MM.1S (cell line): ENCODE data around the gene PRKCB.

Source experiments
- DNase-seq: peaks from one replicate; pipeline ENCODE4 v3.0.0-alpha.2; 2015
- H2AFZ ChIP-seq: fragments of 300-600 bp; sonication (generic); 2 replicates; pipeline ENCODE4 v1.6.0; 2016; ENCODE audit warnings: antibody characterized with exemption, low read length
- H3F3A ChIP-seq: fragments of 300-600 bp; sonication (generic); 2 replicates; pipeline ENCODE4 v1.6.1; 2016; ENCODE audit warnings: mild to moderate bottlenecking, antibody characterized with exemption, low read length, moderate library complexity, mixed read lengths; ENCODE audit not compliant: insufficient read depth
- H3K27ac ChIP-seq: fragments of 300-600 bp; sonication (generic); 2 replicates; pipeline ENCODE4 v1.5.1; 2016; ENCODE audit warnings: mild to moderate bottlenecking, low read length
- H3K27me3 ChIP-seq: fragments of 300-600 bp; sonication (generic); replicated peaks from 2 replicates; pipeline ENCODE4 v1.6.0; 2016; ENCODE audit warnings: low read length; ENCODE audit not compliant: insufficient read depth
- H3K36me3 ChIP-seq: fragments of 300-600 bp; sonication (generic); replicated peaks from 2 replicates; pipeline ENCODE4 v1.6.1; 2016; ENCODE audit warnings: mild to moderate bottlenecking, low read length, mixed read lengths; ENCODE audit not compliant: insufficient read depth
- H3K4me1 ChIP-seq: fragments of 300-600 bp; sonication (generic); 2 replicates; pipeline ENCODE4 v1.6.1; 2016; ENCODE audit warnings: low read length, mixed read lengths
- H3K4me2 ChIP-seq: fragments of 300-600 bp; sonication (generic); 2 replicates; pipeline ENCODE4 v1.6.0; 2016; ENCODE audit warnings: low read depth, low read length
- H3K4me3 ChIP-seq: fragments of 300-600 bp; sonication (generic); 2 replicates; pipeline ENCODE4 v1.5.1; 2016; ENCODE audit warnings: low read length, mixed read lengths
- H3K79me2 ChIP-seq: fragments of 300-600 bp; sonication (generic); 2 replicates; pipeline ENCODE4 v1.6.1; 2016; ENCODE audit warnings: mixed run types, low read length, mixed read lengths
- H3K9ac ChIP-seq: fragments of 300-600 bp; sonication (generic); 2 replicates; pipeline ENCODE4 v1.6.1; 2016; ENCODE audit warnings: low read length, mixed read lengths
- H3K9me2 ChIP-seq: fragments of 300-600 bp; sonication (generic); replicated peaks from 2 replicates; pipeline ENCODE4 v1.6.1; 2016; ENCODE audit warnings: mild to moderate bottlenecking, low read length, mixed read lengths; ENCODE audit not compliant: insufficient read depth
- H3K9me3 ChIP-seq: fragments of 300-600 bp; sonication (generic); replicated peaks from 2 replicates; pipeline ENCODE4 v1.6.1; 2016; ENCODE audit warnings: mild to moderate bottlenecking, low read length, mixed read lengths; ENCODE audit not compliant: insufficient read depth
- H4K20me1 ChIP-seq: fragments of 300-600 bp; sonication (generic); 2 replicates; pipeline ENCODE4 v1.6.1; 2016; ENCODE audit warnings: mild to moderate bottlenecking, low read length, moderate library complexity, mixed read lengths; ENCODE audit not compliant: insufficient read depth
- CTCF ChIP-seq: fragments of 300-600 bp; sonication (generic); IDR thresholded peaks from 2 replicates; pipeline ENCODE4 v1.5.1; 2016; ENCODE audit warnings: antibody characterized with exemption, low read length, mixed read lengths
- EZH2 ChIP-seq: fragments of 300-600 bp; sonication (generic); optimal IDR thresholded peaks from 2 replicates; pipeline ENCODE3; 2017; ENCODE audit warnings: low read depth, mild to moderate bottlenecking, antibody characterized with exemption, low read length, mixed read lengths
- EZH2phosphoT487 ChIP-seq: fragments of 300-600 bp; sonication (generic); IDR thresholded peaks from 2 replicates; pipeline ENCODE4 v1.6.1; 2018; ENCODE audit warnings: antibody characterized with exemption, low read length

Gene PRKCB

GRCh38 chr16:23867566-23867965 lies 31.8 kb downstream of the PRKCB start:
- no peaks in the 10 kb centered on the region for H3K36me3 ChIP-seq
- no peak overlapping the region for H3K9ac ChIP-seq
- no peak overlapping the region for H3K4me3 ChIP-seq
- H3K9me3 ChIP-seq: no peaks in the 10 kb centered on the region
- H3K9me2 ChIP-seq: no peaks in the 10 kb centered on the region
- H3K27me3 ChIP-seq: 0 out of 2 replicates have a peak, but pooled peaks cover 1% of the 10 kb centered on the region
- peaks cover 13% of the 10 kb centered on the region for H3K4me1 ChIP-seq
- H3K27ac ChIP-seq: no peak overlapping the region
- DNase-seq: no peak
- no peaks in the 10 kb centered on the region for H4K20me1 ChIP-seq
- H3K79me2 ChIP-seq: no peaks in the 10 kb centered on the region
- H3K4me2 ChIP-seq: no peak overlapping the region
- no peak overlapping the region for H2AFZ ChIP-seq
- TF ChIP-seq CTCF: no peak
- TF ChIP-seq EZH2phosphoT487: no peak
- TF ChIP-seq EZH2: no peak
- peaks cover 13% of the 10 kb centered on the region for H3F3A ChIP-seq

GRCh38 chr16:23868136-23868535 lies 32.4 kb downstream of the PRKCB start:
- Histone ChIP-seq H3K27me3 (no peaks in the 10 kb centered on the region), H3K9me3 (no peaks in the 10 kb centered on the region), H4K20me1 (no peaks in the 10 kb centered on the region), H3K4me2 (no peak overlapping the region), H3K4me3 (no peak overlapping the region), H3K36me3 (no peaks in the 10 kb centered on the region), H3K79me2 (no peaks in the 10 kb centered on the region), H3K4me1 (peaks cover 10% of the 10 kb centered on the region), H3F3A (peaks cover 13% of the 10 kb centered on the region), H3K9me2 (no peaks in the 10 kb centered on the region), H3K9ac (no peak overlapping the region), H2AFZ (no peak overlapping the region), H3K27ac (no peak overlapping the region)
- no peak for DNase-seq
- TF ChIP-seq CTCF (no peak), EZH2phosphoT487 (no peak), EZH2 (no peak)

- H3K9me3 ChIP-seq: no peaks in the 10 kb centered on the region
- no peak for DNase-seq
- no peak for TF ChIP-seq EZH2phosphoT487
- no peak for TF ChIP-seq CTCF
- TF ChIP-seq EZH2: no peak
- no peak overlapping the region for H3K9ac ChIP-seq
- no peak overlapping the region for H3K27ac ChIP-seq
- H3K79me2 ChIP-seq: no peaks in the 10 kb centered on the region
- no peak overlapping the region for H3K4me2 ChIP-seq
- no peaks in the 10 kb centered on the region for H3K27me3 ChIP-seq
- H3K4me1 ChIP-seq: peaks cover 10% of the 10 kb centered on the region
- no peaks in the 10 kb centered on the region for H3K9me2 ChIP-seq
- no peaks in the 10 kb centered on the region for H3K36me3 ChIP-seq
- peaks cover 4% of the 10 kb centered on the region for H3F3A ChIP-seq
- H3K4me3 ChIP-seq: no peak overlapping the region
- no peaks in the 10 kb centered on the region for H4K20me1 ChIP-seq
- H2AFZ ChIP-seq: no peak overlapping the region
Observed at GRCh38 chr16:23869052-23869451, 33.3 kb downstream of the PRKCB start.
